Keratinocyte (primary cell): Measurements from ENCODE around the gene ZNF362. TPM values are rescaled to one million over a fixed set of nuclear protein-coding genes. Genes with fewer than 3 reads are reported as not detected.

Experiments used
- DNase-seq: peaks from one replicate; pipeline ENCODE4 v3.0.0-alpha.2; 2011; ENCODE audit warnings: low read depth, missing footprints, low spot score
- FAIRE-seq: peaks from 2 replicates; lab custom pipeline; 2011; peaks lifted over from hg19 to GRCh38; lab: Jason Lieb, UNC
- H2AFZ ChIP-seq: 2 replicates; pipeline ENCODE4 v1.6.0; 2012; ENCODE audit warnings: low read length, control low read depth, inconsistent platforms; ENCODE audit not compliant: control insufficient read depth
- H3K27ac ChIP-seq: 2 replicates; pipeline ENCODE4 v1.5.1; 2011; ENCODE audit warnings: low read length; ENCODE audit not compliant: control insufficient read depth, insufficient read depth
- H3K27me3 ChIP-seq: 3 replicates; pipeline ENCODE4 v1.6.0; 2011; ENCODE audit warnings: low read length; ENCODE audit not compliant: control insufficient read depth, insufficient read depth; ENCODE audit errors: extremely low read depth
- H3K36me3 ChIP-seq, 2 experiments: 2 replicates in 1 of 2; 3 replicates in 1 of 2; pipeline ENCODE4 v1.5.1; 2011; ENCODE audit warnings: low read length in 2 of 2, mild to moderate bottlenecking in 1 of 2; ENCODE audit not compliant: control insufficient read depth in 2 of 2, insufficient read depth in 2 of 2; ENCODE audit errors: extremely low read depth in 1 of 2
- H3K4me1 ChIP-seq: 3 replicates; pipeline ENCODE4 v1.5.1; 2011; ENCODE audit warnings: low read length; ENCODE audit not compliant: control insufficient read depth, insufficient read depth; ENCODE audit errors: extremely low read depth
- H3K4me2 ChIP-seq: 3 replicates; pipeline ENCODE4 v1.6.0; 2011; ENCODE audit warnings: low read depth, low read length; ENCODE audit not compliant: control insufficient read depth, insufficient read depth; ENCODE audit errors: extremely low read depth
- H3K4me3 ChIP-seq, 3 experiments: fragments of 200-600 bp in 1 of 3; sonication (generic) in 1 of 3; 2 replicates in 2 of 3; 3 replicates in 1 of 3; pipeline ENCODE4 v1.5.1; 2011 to 2016; ENCODE audit warnings: low read length in 3 of 3, mild to moderate bottlenecking in 3 of 3, control low read depth in 2 of 3, inconsistent platforms in 1 of 3, low read depth in 1 of 3, mixed read lengths in 1 of 3, mixed run types in 1 of 3, moderate library complexity in 1 of 3; ENCODE audit not compliant: control insufficient read depth in 2 of 3, insufficient read depth in 2 of 3; ENCODE audit errors: extremely low read depth in 1 of 3
- H3K79me2 ChIP-seq: 2 replicates; pipeline ENCODE4 v1.6.0; 2012; ENCODE audit warnings: low read length; ENCODE audit not compliant: control insufficient read depth, insufficient read depth
- H3K9ac ChIP-seq: 3 replicates; pipeline ENCODE4 v1.6.0; 2011; ENCODE audit warnings: low read length; ENCODE audit not compliant: control insufficient read depth, insufficient read depth; ENCODE audit errors: extremely low read depth
- H3K9me1 ChIP-seq: 3 replicates; pipeline ENCODE4 v1.6.0; 2011; ENCODE audit warnings: low read length; ENCODE audit not compliant: control insufficient read depth, insufficient read depth; ENCODE audit errors: extremely low read depth
- H3K9me3 ChIP-seq: 2 replicates; pipeline ENCODE4 v1.5.1; 2012; ENCODE audit warnings: low read depth, low read length; ENCODE audit not compliant: control insufficient read depth
- H4K20me1 ChIP-seq: 3 replicates; pipeline ENCODE4 v1.6.0; 2011; ENCODE audit warnings: low read length; ENCODE audit not compliant: control insufficient read depth, insufficient read depth; ENCODE audit errors: extremely low read depth
- CTCF ChIP-seq, 3 experiments: IDR thresholded peaks in 1 of 3; conservative IDR thresholded peaks in 1 of 3; optimal IDR thresholded peaks in 1 of 3; 2 replicates in 2 of 3; 3 replicates in 1 of 3; pipeline versions ENCODE3 to v1.5.1; 2011; ENCODE audit warnings: low read length in 3 of 3, mild to moderate bottlenecking in 3 of 3, moderate library complexity in 2 of 3, control low read depth in 1 of 3, inconsistent platforms in 1 of 3; ENCODE audit not compliant: insufficient read depth in 2 of 3; ENCODE audit errors: extremely low read depth in 1 of 3
- EZH2 ChIP-seq: IDR thresholded peaks from one replicate; pipeline ENCODE4 v1.6.1; 2012; ENCODE audit warnings: inconsistent platforms, mild to moderate bottlenecking, low read length, moderate library complexity
- dilution Hi-C: fragments of 300-500 bp; cut with MboI; formaldehyde crosslinking; loops from one replicate; pipeline ENCODE4 v1.7.0; 2020; ENCODE audit warnings: low sequenced_read_pairs; ENCODE audit not compliant: extremely low pct_ligation_motif_present
- polyA plus RNA-seq, 5 experiments: library from polyadenylated mRNA; depleted of rRNA in 3 of 5; stranded (reverse) in 3 of 5; stranded (forward) in 1 of 5; unstranded in 1 of 5; fragments of >200 nt; gene quantifications; 1 replicate in 1 of 5; 2 replicates in 3 of 5; 3 replicates in 1 of 5; pipeline versions ENCODE4 v1.2.1 to v1.2.3, GENCODE V29; 2011 to 2012; ENCODE audit warnings: missing spikeins in 2 of 5, low read depth in 1 of 5, low replicate concordance in 1 of 5

ZNF362 gene
- polyA plus RNA-seq, 1 donor (not counting 4 experiments of a cell fraction or from before 2014, with no cell fraction given) = 2.2 TPM

DNA sequence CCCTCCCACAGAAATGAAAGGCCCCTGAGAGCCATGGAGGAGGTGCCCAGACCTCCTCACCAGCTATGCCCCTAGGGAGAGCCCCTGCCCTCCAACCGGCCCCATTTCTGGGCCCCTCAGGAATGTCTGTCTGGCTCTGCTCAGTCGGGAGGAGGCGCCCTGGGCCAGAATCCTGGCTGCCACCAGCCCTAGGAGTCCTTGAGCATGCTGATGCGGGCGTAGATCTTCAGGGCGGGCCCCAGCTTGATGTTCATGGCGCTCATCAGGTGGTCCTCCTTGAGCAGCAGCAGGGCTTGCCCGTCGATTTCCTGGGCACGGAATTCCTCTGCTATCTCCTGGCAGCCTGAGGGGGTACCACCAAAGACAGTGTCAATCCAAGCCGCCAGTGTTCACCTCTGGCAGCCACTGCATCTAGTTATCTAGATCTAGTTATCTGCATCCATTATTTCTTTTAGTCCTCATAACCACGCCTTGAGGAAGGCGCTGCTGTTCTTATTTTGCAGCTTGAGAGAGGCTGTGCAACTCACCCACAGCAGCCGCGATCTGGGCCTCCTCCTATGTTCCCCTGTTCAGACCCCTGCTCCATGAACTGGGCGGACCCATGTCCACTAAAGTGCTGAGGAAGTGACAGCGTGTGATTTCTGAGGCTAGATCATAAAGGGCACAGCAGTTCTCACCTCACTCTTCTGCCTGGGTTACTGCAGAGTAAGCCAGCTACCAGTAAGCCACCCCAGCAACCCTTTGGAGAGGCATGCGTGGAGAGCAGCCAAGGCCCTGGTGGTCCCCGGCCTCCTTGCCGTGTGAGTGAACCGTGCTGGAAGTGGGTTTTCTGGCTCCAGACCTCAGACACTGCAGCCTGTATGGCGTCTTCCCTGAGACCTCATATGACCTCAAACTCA lies 68.6 kb downstream of the ZNF362 start:
- TF ChIP-seq EZH2 (no peak), CTCF (optimal IDR thresholded peaks at IDR 0.05 in 1 of 3, IDR thresholded peaks at IDR 0.05 in 1 of 3, conservative IDR thresholded peaks at IDR 0.05 in 1 of 3; ENCODE audit: extremely low read depth in 1 of 3, insufficient read depth in 2 of 3, low read length in 3 of 3) (no peak)
- Histone ChIP-seq H2AFZ (no peak overlapping the region), H4K20me1 (peaks cover 38% of the 10 kb centered on the region), H3K9me3 (no peaks in the 10 kb centered on the region), H3K9ac (no peak overlapping the region), H3K4me3 (no peak overlapping the region), H3K4me1 (peaks cover 26% of the 10 kb centered on the region), H3K27me3 (no peaks in the 10 kb centered on the region), H3K36me3 (peaks cover 51 to 58% of the 10 kb centered on the region in 2 experiments), H3K27ac (no peak overlapping the region), H3K79me2 (peaks cover 2% of the 10 kb centered on the region), H3K4me2 (no peak overlapping the region), H3K9me1 (no peaks in the 10 kb centered on the region)
- DNase-seq (no peak), FAIRE-seq (no peak)
- dilution Hi-C loops = no loop called here

DNA sequence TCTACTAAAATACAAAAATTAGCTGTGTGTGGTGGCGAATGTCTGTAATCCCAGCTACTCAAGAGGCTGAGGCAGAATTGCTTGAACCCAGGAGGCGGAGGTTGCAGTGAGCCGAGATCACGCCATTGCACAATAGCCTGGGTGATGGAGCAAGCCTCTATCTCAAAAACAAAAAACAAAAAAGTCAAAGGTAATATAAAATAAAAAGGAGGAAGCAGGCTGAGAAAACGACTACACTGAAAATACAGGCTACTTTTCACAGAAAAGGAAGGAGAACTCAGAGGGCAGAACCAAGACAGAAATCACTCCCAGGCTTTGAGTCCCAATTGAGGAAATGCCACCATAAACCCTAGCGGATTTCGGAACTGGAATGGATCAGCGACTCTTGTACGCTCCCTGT lies 70.5 kb downstream of the ZNF362 start:
- Histone ChIP-seq H3K9ac (no peak overlapping the region), H3K9me3 (no peaks in the 10 kb centered on the region), H3K4me2 (no peak overlapping the region), H2AFZ (no peak overlapping the region), H3K27ac (no peak overlapping the region), H3K4me3 (no peak overlapping the region), H3K79me2 (peaks cover 10% of the 10 kb centered on the region), H3K36me3 (peaks cover 70 to 73% of the 10 kb centered on the region in 2 experiments), H4K20me1 (peaks cover 41% of the 10 kb centered on the region), H3K27me3 (no peaks in the 10 kb centered on the region), H3K4me1 (peaks cover 39% of the 10 kb centered on the region), H3K9me1 (no peaks in the 10 kb centered on the region)
- DNase-seq (no peak), FAIRE-seq (no peak)
- dilution Hi-C loops = no loop called here
- no peak for TF ChIP-seq EZH2
- TF ChIP-seq CTCF (optimal IDR thresholded peaks at IDR 0.05 in 1 of 3, IDR thresholded peaks at IDR 0.05 in 1 of 3, conservative IDR thresholded peaks at IDR 0.05 in 1 of 3; ENCODE audit: extremely low read depth in 1 of 3, insufficient read depth in 2 of 3, low read length in 3 of 3) = no peak
